ENCODE data around the gene TRIM44.
"Not testable (repeated sequence)": the region's sequence is repeated elsewhere in the genome, so short reads cannot be mapped to it uniquely, and the experiment has no call there.

Gene TRIM44

DNA sequence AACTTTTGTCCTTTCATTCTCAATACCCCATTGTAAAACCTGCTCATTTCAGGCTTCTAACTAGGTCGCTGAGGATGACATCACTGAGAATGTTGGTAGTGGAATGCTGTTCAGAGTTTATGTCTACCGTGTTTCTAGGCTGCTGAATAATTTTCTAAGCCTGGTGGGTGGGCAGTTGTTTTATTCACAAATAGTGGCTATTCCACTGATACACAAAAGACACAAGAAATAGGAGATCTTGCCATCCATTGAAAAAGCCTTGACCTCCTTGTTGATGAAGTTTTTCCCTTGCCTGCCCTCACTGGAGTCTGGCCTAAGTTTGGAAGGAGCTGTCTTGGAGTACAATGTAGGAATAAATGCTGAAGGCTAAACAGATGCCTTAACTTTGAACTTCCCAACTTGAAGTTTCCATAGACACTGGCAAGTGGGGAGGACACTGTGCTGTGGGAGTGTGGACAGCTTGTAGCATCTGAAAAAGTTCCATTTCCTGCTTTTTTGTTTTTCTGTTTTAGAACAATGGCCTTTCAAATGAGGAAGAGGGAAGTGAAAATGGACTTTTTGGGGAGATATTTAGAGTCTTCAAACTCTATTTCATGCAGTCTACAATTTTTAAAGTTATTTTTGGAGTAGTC lies 59.2 kb downstream of the TRIM44 start:
- DNase-seq = no peak

DNA sequence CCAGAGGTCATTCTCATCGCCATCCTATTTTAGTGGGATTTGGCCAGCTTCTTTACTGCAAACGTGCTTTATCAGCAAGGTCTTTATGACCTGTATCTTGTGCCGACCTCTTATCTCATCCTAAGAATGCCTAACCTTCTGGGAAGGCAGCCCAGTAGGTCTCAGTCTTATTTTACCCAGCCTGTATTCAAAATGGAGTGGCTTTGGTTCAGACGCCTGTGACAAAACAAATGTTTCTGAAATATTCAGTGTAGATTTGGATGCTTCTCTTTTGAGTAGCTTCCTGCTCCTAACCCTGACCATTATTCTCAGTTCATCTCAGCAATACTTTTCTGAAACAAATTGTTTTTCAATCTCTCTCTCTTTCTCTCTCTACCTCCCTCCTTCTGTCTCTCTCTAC lies 60.1 kb downstream of the TRIM44 start:
- no peak for DNase-seq

GRCh38 chr11:35723493-35723892 lies 60.9 kb downstream of the TRIM44 start:
- no peak for DNase-seq

DNA sequence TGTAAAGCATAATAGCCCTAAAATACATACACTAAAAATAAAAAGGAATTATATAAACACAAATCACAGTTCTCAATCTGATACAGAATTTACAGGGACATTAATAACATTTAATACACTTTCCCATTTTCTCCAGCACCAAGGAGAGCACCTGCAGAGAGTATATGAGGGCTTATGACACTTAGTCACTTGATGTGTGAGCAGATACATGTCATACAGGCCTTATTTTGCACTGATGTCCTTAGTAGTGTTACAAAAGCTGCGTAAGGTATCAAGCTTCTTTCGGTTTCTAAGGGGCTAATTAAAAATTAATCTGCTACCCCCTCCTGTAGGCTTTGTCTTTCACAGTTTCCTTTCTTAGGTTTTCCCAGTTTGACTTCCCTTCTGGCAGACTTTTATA lies 61.3 kb downstream of the TRIM44 start:
- DNase-seq = no peak

- DNase-seq = no peak
Observed at GRCh38 chr11:35725885-35726284, 63.3 kb downstream of the TRIM44 start.

GRCh38 chr11:35727140-35727539 lies 64.6 kb downstream of the TRIM44 start:
- no peak for DNase-seq

- DNase-seq = no peak
Observed at GRCh38 chr11:35730254-35730653, 67.7 kb downstream of the TRIM44 start.

DNA sequence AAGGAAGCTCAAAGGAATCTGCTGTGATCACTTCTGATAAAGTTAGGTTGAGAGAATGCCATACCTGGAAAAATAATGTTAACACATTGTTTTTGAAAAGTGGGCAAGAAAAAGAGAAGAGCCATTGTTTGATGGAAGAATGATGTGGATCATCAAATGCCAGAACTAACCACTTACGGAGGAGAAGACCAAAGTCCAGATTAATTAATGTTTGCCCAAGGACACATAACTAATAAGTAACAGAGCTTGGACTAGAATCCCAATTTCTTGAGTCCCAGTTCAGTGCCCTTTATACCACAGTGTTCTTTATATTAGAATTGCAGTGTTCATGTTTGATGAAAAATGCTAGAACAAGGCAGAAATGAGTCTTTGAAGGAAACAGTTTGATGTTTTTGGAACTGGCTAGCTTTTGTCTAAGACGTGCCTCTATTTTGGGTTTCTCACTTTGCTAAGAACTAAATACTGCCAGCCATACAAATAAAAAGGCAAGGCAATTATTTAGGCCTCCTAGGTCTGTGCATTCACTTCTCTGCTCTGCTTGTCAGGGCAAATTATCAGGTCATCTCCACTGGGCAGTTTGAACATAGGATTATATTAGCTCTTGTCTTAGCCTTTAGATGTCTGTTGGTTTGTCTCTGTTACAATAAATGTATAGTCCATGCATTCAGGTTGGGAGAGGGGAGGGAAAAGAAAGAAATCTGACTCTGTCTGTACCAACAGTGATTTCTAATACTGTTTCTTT lies 72.3 kb downstream of the TRIM44 start:
- no peak for DNase-seq

GRCh38 chr11:35735411-35735810 lies 72.8 kb downstream of the TRIM44 start:
- DNase-seq = no peak

- DNase-seq = no peak
Observed at GRCh38 chr11:35735903-35736302, 73.3 kb downstream of the TRIM44 start.

- DNase-seq = no peak
Observed at GRCh38 chr11:35736952-35737351, 74.4 kb downstream of the TRIM44 start.

- DNase-seq = no peak
Observed at GRCh38 chr11:35740061-35740799, 77.7 kb downstream of the TRIM44 start.

DNA sequence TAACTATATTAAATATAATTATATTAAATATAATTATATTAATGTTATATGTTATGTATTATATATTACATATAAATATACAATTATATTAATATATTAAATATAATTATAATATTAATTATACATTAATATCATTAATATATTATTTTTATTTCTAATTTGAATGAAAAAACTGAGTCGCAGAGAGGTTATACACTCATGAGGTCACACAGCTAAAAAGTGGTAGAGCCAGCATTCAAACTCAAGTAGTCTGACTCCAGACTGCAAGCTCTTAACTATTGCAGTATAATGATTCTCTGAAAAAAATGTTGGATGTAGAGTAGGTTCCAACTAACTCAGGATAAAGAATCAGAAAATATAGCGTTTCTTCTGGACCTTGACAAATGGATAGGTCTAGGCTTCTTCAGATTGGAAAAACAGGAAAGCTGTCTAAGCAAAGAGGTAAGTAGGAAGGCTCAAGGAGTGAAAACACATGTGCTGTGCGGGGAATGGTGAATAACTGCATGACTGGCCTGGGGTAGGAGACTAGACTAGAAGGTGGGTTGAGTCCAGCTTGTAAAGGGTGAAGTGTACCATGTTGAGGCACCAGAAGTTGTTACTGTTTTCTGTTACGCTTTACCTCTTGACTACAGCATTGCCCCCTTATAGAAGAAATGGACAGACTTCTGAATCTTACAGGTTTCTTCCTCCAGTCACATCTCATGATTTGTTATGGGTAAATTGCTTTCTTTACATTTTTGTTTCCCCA lies 80.3 kb downstream of the TRIM44 start:
- no peak for DNase-seq

- DNase-seq = no peak
Observed at GRCh38 chr11:35746356-35747153, 84.0 kb downstream of the TRIM44 start.

GRCh38 chr11:35747668-35748067 lies 85.1 kb downstream of the TRIM44 start:
- no peak for DNase-seq

GRCh38 chr11:35748644-35749043 lies 86.1 kb downstream of the TRIM44 start:
- no peak for DNase-seq

- DNase-seq = no peak
Observed at GRCh38 chr11:35750315-35750714, 87.7 kb downstream of the TRIM44 start.

DNA sequence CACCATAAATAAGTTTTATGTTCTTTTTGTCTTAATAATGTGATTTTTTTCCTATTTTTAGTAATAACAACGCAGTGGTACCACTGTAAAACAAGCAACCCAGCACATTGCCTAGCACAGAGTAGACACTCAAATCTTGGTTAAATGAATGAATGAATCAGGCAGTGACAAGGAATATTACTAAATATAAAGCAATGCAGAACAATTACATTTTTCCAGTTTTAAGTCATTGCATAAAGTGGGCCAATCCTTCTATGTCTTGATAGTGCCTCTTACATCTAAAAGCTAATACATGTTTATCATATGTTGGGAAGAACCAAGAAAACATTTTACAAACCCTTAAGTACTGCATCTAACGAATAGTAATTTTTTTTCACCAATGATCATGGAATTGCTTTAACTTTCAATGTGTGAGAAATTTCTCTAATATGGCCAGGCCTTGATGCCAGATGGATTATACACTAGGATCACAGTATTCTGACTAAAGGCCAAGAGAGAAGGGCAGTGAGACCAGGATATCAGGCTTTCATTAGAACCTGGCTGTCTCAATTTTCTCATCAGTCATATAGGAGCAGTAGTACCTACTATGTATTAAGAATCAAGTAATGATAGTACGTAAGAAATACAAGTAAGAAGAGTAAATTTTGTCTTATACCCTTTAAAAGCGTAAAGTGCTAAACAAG lies 88.5 kb downstream of the TRIM44 start:
- DNase-seq = no peak

DNA sequence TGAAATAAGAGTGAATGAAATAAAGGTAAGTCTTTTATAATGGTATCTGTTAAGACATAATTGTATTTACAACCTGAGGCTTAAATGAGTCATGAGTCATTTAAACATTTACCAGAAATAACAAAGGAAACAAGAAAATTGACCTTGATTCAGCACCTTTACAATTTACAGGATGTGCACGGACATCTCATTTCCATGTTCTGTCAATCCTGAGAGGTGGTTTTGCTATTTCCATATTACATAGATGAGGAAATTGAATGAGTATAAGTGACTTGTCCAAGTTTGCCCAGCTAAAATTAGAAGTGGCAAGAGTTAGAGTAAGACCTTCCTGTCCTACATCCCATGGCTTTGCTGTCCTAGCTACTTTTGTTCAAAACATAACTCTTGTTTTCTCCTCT lies 89.1 kb downstream of the TRIM44 start:
- no peak for DNase-seq

GRCh38 chr11:35752115-35752514 lies 89.5 kb downstream of the TRIM44 start:
- DNase-seq = no peak

- DNase-seq = not testable (repeated sequence)
Observed at GRCh38 chr11:35753573-35753972, 91.0 kb downstream of the TRIM44 start.

DNA sequence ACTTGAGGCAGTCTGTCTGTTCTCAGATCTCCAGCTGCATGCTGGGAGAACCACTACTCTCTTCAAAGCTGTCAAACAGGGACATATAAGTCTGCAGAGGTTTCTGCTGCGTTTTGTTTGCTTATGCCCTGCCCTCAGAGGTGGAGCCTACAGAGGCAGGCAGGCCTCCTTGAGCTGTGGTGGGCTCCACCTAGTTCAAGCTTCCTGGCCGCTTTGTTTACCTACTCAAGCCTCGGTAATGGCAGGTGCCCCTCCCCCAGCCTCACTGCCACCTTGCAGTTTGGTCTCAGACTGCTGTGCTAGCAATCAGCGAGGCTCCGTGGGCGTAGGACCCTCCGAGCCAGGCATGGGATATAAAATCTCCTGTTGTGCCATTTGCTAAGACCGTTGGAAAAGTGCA lies 97.4 kb downstream of the TRIM44 start:
- not testable (repeated sequence) for DNase-seq

Measured in CD4-positive, alpha-beta T cell treated with Interleukin-15 for 1 hour (primary cell).